ENCODE measurements around the gene ACBD4. TPM values are rescaled to one million over a fixed set of nuclear protein-coding genes. Genes with fewer than 3 reads are reported as not detected.

Gene ACBD4
- total and polyA plus RNA-seq, 2 of the 13 experiments (the other 11 are each of a cell fraction or from before 2014, with no cell fraction given): 16.1 to 26.9 TPM

DNA sequence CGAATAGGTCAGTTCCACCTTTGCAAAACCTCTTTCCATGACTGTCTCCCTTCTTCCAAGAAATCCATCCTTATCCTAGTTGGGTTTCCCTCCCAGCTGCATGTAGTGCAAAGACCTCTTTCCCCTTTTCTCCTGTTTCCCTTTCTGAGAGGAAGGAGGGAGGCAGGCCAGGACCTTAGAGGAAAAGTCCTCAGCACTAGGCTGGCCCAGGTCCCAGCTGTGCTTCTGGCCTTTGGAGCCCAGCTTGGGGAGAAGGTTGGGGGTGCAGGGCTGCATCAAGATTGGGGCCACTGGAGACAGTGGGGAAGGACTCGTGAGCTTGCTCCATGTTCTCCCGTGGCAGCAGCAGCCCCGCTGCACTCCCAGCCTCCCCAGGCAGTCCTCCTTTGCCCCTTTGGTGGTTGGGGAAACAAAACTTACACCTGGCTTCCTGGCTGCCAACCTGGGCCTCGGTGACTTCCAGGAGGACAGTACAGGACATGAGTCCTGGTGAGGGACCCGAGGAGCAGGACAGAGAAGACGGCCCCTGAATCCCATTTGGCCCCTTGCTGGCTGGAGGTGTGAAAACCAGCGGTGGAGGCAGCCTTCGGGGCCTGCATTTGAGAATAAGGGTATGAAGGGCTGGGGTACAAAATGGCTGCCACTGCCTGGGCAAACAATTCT is 26.7 kb downstream of the ACBD4 start (continued):
- TF ChIP-seq ZNF407 (CRISPR knock-in tag; IDR thresholded peaks at IDR 0.05; ENCODE audit: not compliant biosample characterization) (no peak), GPN1 (CRISPR knock-in tag; IDR thresholded peaks at IDR 0.05; ENCODE audit: borderline replicate concordance) (no peak), ZNF10 (CRISPR knock-in tag; IDR thresholded peaks at IDR 0.05; ENCODE audit: borderline replicate concordance, low read depth) (no peak), TGIF2 (CRISPR knock-in tag; IDR thresholded peaks at IDR 0.05) (no peak), ZNF550 (CRISPR knock-in tag; IDR thresholded peaks at IDR 0.05; ENCODE audit: borderline replicate concordance) (no peak), ZNF740 (CRISPR knock-in tag; IDR thresholded peaks at IDR 0.05) (no peak; the same call in 1 of the 2 replicates), SSRP1 (CRISPR knock-in tag; IDR thresholded peaks at IDR 0.05) (0 out of 2 replicates have a peak, but pooled peaks have one; percentile 39), GATA4 (IDR thresholded peaks at IDR 0.05; ENCODE audit: borderline replicate concordance, low read depth) (peak; percentile 3; the same call in 1 of the 2 replicates), FOSL1 (CRISPR knock-in tag; IDR thresholded peaks at IDR 0.05; ENCODE audit: borderline replicate concordance) (no peak), LRRFIP1 (CRISPR knock-in tag; conservative IDR thresholded peaks at IDR 0.05) (no peak), NFIC (IDR thresholded peaks at IDR 0.05; ENCODE audit: low read length) (no peak; the same call in 1 of the 2 replicates), ATAD3A (CRISPR knock-in tag; IDR thresholded peaks at IDR 0.05) (no peak), CEBPB (IDR thresholded peaks at IDR 0.05; ENCODE audit: borderline replicate concordance, low read depth, low read length) (no peak), ZNF296 (CRISPR knock-in tag; conservative IDR thresholded peaks at IDR 0.05) (no peak), ZNF577 (CRISPR knock-in tag; IDR thresholded peaks at IDR 0.05; ENCODE audit: borderline replicate concordance, low read depth) (no peak)
- TF ChIP-seq, protein P1, sequence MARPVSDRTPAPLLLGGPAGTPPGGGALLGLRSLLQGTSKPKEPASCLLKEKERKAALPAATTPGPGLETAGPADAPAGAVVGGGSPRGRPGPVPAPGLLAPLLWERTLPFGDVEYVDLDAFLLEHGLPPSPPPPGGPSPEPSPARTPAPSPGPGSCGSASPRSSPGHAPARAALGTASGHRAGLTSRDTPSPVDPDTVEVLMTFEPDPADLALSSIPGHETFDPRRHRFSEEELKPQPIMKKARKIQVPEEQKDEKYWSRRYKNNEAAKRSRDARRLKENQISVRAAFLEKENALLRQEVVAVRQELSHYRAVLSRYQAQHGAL (CRISPR knock-in tag; IDR thresholded peaks at IDR 0.05; ENCODE audit: not compliant biosample characterization): no peak
- TF ChIP-seq, protein P2, sequence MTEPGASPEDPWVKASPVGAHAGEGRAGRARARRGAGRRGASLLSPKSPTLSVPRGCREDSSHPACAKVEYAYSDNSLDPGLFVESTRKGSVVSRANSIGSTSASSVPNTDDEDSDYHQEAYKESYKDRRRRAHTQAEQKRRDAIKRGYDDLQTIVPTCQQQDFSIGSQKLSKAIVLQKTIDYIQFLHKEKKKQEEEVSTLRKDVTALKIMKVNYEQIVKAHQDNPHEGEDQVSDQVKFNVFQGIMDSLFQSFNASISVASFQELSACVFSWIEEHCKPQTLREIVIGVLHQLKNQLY (CRISPR knock-in tag; IDR thresholded peaks at IDR 0.05): no peak
